Stomach (tissue), 4 donors: ENCODE data around the gene EEF2.

ENCODE experiments used
- EP300 ChIP-seq: sonication (generic); formaldehyde crosslinking; IDR thresholded peaks from one replicate; pipeline ENCODE4 v1.6.1; 2017; ENCODE audit warnings: antibody characterized with exemption
- POLR2A ChIP-seq, 4 donors: fragments of 450-650 bp; IDR thresholded peaks; one replicate each; pipeline ENCODE4 v1.6.1; 2016; ENCODE audit warnings: antibody characterized with exemption in 4 of 4, control low read depth in 2 of 4, mild to moderate bottlenecking in 1 of 4, moderate library complexity in 1 of 4
- POLR2AphosphoS5 ChIP-seq, 3 donors: sonication (generic); formaldehyde crosslinking; IDR thresholded peaks; one replicate each; pipeline ENCODE4 v1.6.1; 2016; ENCODE audit warnings: antibody characterized with exemption in 3 of 3
- TF ChIP-seq, protein P1 (sequence below), 7 experiments: fragments of 450-650 bp in 4 of 7; fragments of 200-600 bp in 3 of 7; sonication (generic) in 3 of 7; IDR thresholded peaks; one replicate each; pipeline ENCODE4 v1.5.1; 2016 to 2019; ENCODE audit warnings: antibody characterized with exemption in 7 of 7, control low read depth in 2 of 7, mild to moderate bottlenecking in 1 of 7

DNA sequence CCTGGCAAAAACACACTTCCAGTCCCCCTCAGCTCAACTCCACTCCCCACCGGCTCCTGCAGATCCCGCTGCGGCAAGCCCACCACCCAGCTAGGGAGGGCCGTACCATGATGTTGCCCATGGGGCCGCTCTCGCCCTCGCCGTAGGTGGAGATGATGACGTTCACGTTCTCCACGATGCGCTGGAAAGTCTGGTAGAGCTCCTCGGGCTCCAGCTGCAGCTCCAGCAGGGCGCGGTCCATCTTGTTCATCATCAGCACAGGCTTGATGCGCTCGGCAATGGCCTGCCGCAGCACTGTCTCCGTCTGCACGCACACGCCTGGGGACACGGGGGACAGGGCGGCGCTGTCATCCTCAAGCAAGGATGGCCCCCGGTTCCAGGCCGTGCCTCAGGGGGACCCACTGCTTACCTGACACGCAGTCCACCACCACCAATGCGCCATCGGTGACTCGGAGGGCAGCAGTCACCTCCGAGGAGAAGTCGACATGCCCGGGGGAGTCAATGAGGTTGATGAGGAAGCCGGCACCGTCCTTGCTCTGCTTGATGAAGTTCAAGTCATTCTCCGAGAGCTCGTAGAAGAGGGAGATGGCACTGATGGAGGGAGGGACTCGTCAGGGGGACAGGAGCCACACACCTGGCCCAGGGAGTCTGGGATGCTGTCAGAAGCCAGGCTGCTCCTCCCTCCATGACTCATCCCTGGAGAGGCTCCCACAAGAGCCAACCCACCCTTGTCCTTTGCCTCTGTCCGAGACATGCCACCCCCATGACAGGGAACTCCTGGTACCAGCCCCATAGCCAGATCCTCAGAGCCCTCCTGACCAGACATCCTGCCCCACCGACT, 2.3 kb downstream of the EEF2 start:
- no peak for TF ChIP-seq POLR2AphosphoS5 (IDR thresholded peaks at IDR 0.05)
- no peak for TF ChIP-seq POLR2A (IDR thresholded peaks at IDR 0.05)
- TF ChIP-seq, protein P1, sequence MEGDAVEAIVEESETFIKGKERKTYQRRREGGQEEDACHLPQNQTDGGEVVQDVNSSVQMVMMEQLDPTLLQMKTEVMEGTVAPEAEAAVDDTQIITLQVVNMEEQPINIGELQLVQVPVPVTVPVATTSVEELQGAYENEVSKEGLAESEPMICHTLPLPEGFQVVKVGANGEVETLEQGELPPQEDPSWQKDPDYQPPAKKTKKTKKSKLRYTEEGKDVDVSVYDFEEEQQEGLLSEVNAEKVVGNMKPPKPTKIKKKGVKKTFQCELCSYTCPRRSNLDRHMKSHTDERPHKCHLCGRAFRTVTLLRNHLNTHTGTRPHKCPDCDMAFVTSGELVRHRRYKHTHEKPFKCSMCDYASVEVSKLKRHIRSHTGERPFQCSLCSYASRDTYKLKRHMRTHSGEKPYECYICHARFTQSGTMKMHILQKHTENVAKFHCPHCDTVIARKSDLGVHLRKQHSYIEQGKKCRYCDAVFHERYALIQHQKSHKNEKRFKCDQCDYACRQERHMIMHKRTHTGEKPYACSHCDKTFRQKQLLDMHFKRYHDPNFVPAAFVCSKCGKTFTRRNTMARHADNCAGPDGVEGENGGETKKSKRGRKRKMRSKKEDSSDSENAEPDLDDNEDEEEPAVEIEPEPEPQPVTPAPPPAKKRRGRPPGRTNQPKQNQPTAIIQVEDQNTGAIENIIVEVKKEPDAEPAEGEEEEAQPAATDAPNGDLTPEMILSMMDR (IDR thresholded peaks at IDR 0.05) = no peak
- no peak for TF ChIP-seq EP300
